Loucy (cell line): ENCODE data around the gene GALNT7.

ENCODE experiments used
- CTCF ChIP-seq: fragments of 200-600 bp; sonication (generic); conservative IDR thresholded peaks from 2 replicates; pipeline ENCODE4 v1.5.1; 2014; ENCODE audit warnings: mild to moderate bottlenecking, antibody characterized with exemption, low read length
- EZH2phosphoT487 ChIP-seq: fragments of 200-600 bp; IDR thresholded peaks from 2 replicates; pipeline ENCODE4 v1.6.1; 2018; ENCODE audit warnings: antibody characterized with exemption, mild to moderate bottlenecking, moderate library complexity, borderline replicate concordance

- TF ChIP-seq CTCF, result no peak
- no peak for TF ChIP-seq EZH2phosphoT487
Observed at GRCh38 chr4:173212379-173212778, 43.8 kb downstream of the GALNT7 start.
